Psoas muscle (tissue), 8 donors: ENCODE measurements around the gene WFDC12. TPM values are rescaled to one million over a fixed set of nuclear protein-coding genes. Genes with fewer than 3 reads are reported as not detected.
"Not testable (repeated sequence)": the region's sequence is repeated elsewhere in the genome, so short reads cannot be mapped to it uniquely, and the experiment has no call there.

Source experiments
- ATAC-seq, 4 donors: fragments of 200-7000 bp; cut with Tn5 transposase; one replicate each; pipeline ENCODE4 v1.9.1; 2020; ENCODE audit warnings: moderate library complexity in 3 of 4, mild to moderate bottlenecking in 2 of 4
- DNase-seq, 2 donors: peaks; one replicate each; pipeline ENCODE4 v3.0.0-alpha.2; 2020
- H3K27ac ChIP-seq: fragments of 200-600 bp; one replicate; pipeline ENCODE4 v1.8.0; 2022
- H3K27me3 ChIP-seq, 3 donors: fragments of 200-600 bp in 1 of 3; one replicate each; pipeline versions ENCODE4 v1.6.1 to v1.8.0; 2013 to 2022; ENCODE audit warnings: low read length in 2 of 3, mild to moderate bottlenecking in 2 of 3, moderate library complexity in 1 of 3; ENCODE audit not compliant: insufficient read depth in 3 of 3
- H3K36me3 ChIP-seq, 2 donors: fragments of 200-600 bp in 1 of 2; one replicate each; pipeline versions ENCODE4 v1.6.1 to v1.8.0; 2013 to 2022; ENCODE audit warnings: low read depth in 1 of 2, mild to moderate bottlenecking in 1 of 2, moderate library complexity in 1 of 2; ENCODE audit not compliant: insufficient read depth in 1 of 2
- H3K4me1 ChIP-seq: fragments of 200-600 bp; one replicate; pipeline ENCODE4 v1.8.0; 2022
- H3K4me3 ChIP-seq: fragments of 200-600 bp; one replicate; pipeline ENCODE4 v1.8.0; 2022; ENCODE audit warnings: mild to moderate bottlenecking
- H3K9me3 ChIP-seq: fragments of 200-600 bp; one replicate; pipeline ENCODE4 v1.8.0; 2022
- WGBS, 3 donors: extraction: QIAGEN DNeasy Blood & Tissue Kit; methylation state at CpG; one replicate each; pipeline versions ENCODE4 v1.1.6 to v1.1.7; 2013; 5-methylcytosine and 5-hydroxymethylcytosine counted together
- intact Hi-C, 2 donors: fragments of 100-400 bp; cut with DNase I; formaldehyde crosslinking; loops; one replicate each; pipeline versions ENCODE4 v1.11.0 to v1.14.2; 2022
- polyA plus RNA-seq, 3 donors: library from polyadenylated mRNA; stranded (reverse); fragments of 200-250 nt; gene quantifications; one replicate each; pipeline ENCODE4 v1.2.3, GENCODE V29; 2013
- total RNA-seq, 4 donors: library from RNA; stranded (reverse); fragmentation: NEBNext Ultra II Directional in 2 of 4; extraction: Animal tissue kit (Norgen Biotek cat#: 25700) in 2 of 4; gene quantifications; one replicate each; pipeline versions ENCODE4 v1.2.1 to v1.2.4, GENCODE V29; 2021 to 2023
- TF ChIP-seq, protein P1 (sequence below): fragments of 200-600 bp; IDR thresholded peaks from one replicate; pipeline ENCODE4 v1.8.0; 2022; ENCODE audit warnings: antibody characterized with exemption
- donor health status: healthy with polysubstance abuse.
- donor health status: DM: no; HTN: no; CAD: no; lungs with moderate emphysema.
- donor health status: Bipolar disorder and iron deficiency.
- donor health status: healthy.
- donor health status: DM: yes; HTN: yes; CAD: no.
- donor health status: DM: no; HTN: no; CAD: no.
- donor health status: DM: no; HTN: no; CAD: no.
- donor health status: DM: yes; HTN: yes; CAD: no.

Gene WFDC12
- total and polyA plus RNA-seq, 7 donors: not detected

DNA sequence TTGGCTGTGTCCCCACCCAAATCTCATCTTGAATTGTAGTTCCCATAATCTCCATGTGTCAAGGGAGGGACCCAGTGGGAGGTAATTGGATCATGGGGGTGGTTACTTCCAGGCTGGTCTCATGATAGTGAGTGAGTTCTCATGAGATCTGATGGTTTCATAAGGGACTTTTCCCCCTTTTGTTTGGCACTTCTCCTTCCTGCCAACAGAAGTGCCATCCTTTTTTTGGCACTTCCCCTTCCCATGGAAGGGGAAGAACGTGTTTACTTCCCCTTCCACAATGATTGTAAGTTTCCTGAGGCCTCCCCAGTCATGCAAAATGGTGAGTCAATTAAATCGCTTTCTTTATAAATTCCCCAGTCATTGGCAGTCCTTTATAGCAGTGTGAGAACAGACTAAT is 32.4 kb upstream of the WFDC12 start:
- H3K4me1 ChIP-seq: no peaks in the 10 kb centered on the region
- DNase-seq: no peak
- H3K9me3 ChIP-seq: peaks cover 7% of the 10 kb centered on the region
- 51 to 53% (median 52%) methylated on average over 2 of the region's 2 CpGs for WGBS, 3 donors
- ATAC-seq: no peak
- intact Hi-C loops: no loop called here
- no peaks in the 10 kb centered on the region for H3K27me3 ChIP-seq
- H3K4me3 ChIP-seq: no peak overlapping the region
- H3K36me3 ChIP-seq: no peaks in the 10 kb centered on the region
- TF ChIP-seq, protein P1, sequence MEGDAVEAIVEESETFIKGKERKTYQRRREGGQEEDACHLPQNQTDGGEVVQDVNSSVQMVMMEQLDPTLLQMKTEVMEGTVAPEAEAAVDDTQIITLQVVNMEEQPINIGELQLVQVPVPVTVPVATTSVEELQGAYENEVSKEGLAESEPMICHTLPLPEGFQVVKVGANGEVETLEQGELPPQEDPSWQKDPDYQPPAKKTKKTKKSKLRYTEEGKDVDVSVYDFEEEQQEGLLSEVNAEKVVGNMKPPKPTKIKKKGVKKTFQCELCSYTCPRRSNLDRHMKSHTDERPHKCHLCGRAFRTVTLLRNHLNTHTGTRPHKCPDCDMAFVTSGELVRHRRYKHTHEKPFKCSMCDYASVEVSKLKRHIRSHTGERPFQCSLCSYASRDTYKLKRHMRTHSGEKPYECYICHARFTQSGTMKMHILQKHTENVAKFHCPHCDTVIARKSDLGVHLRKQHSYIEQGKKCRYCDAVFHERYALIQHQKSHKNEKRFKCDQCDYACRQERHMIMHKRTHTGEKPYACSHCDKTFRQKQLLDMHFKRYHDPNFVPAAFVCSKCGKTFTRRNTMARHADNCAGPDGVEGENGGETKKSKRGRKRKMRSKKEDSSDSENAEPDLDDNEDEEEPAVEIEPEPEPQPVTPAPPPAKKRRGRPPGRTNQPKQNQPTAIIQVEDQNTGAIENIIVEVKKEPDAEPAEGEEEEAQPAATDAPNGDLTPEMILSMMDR: no peak
- no peak overlapping the region for H3K27ac ChIP-seq

DNA sequence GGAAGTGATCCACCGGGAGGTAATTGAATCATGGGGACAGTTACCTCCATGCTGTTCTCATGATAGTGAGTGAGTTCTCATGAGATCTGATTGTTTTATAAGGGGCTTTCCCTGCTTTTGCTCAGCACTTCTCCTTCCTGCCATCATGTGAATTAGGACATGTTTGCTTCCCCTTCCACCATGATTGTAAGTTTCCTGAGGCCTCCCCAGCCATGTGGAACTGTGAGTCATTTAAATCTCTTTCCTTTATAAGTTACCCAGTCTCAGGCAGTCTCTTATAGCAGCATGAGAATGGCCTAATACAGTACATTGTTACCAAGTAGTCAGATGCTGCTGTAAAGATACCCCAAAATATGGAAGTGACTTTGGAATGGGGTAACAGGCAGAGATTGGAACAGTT is 30.5 kb upstream of the WFDC12 start:
- 82 to 83% (median 83%) methylated on average over 1 of the region's 1 CpG for WGBS, 3 donors
- H3K4me3 ChIP-seq, H3K9me3 ChIP-seq, H3K27me3 ChIP-seq, H3K36me3 ChIP-seq, H3K27ac ChIP-seq, ATAC-seq, H3K4me1 ChIP-seq, intact Hi-C loops, DNase-seq: not testable (repeated sequence)

DNA sequence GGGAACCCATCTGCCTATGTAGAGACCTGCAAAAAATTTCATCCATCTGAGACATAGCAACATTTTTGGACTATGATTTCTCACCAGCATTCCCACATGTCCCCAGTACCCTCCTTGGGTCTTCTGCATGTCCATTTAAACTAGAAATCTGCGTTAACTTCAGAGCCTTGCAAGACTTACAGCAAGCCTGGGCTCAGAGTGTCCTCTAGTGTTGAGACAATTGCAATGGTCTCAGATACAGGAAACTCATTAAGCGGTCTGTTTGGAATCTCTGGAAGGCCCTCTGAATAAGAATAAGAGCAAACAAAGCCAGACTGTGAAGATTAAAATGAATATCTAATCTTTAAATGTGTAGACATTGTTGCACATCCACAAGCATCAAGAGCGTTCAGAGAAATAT is 29.9 kb upstream of the WFDC12 start:
- H3K27ac ChIP-seq: no peak overlapping the region
- H3K9me3 ChIP-seq: peaks cover 3% of the 10 kb centered on the region
- WGBS, 3 donors: 48 to 63% (median 55%) methylated on average over 3 of the region's 3 CpGs
- DNase-seq (no peak), ATAC-seq (no peak)
- intact Hi-C loops: no loop called here
- no peaks in the 10 kb centered on the region for H3K27me3 ChIP-seq
- H3K36me3 ChIP-seq: no peaks in the 10 kb centered on the region
- TF ChIP-seq, protein P1: no peak
- H3K4me3 ChIP-seq: no peak overlapping the region
- no peaks in the 10 kb centered on the region for H3K4me1 ChIP-seq

DNA sequence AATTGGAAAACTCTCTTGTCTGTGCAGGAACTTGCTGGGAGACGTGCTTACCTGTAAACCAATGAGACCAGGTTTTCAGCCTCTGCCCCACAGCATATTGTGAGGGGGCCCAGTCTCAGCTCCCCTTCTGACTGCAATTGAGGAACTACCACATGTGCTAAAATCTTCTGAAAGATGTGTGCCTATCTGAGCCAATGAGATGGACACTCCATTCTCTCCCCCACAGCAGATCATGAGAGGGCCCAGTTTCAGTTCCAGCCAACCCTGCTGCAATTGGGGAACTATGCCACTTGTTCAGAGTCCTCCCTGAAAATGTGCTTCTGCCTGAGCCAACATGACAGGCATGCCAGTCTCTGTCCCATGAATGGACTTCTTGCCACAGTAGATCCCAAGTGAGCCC is 29.5 kb upstream of the WFDC12 start:
- ATAC-seq: no peak
- 47 to 53% (median 52%) methylated on average over 1 of the region's 1 CpG for WGBS, 3 donors
- no peaks in the 10 kb centered on the region for H3K36me3 ChIP-seq
- no peaks in the 10 kb centered on the region for H3K27me3 ChIP-seq
- no peak overlapping the region for H3K4me3 ChIP-seq
- no peaks in the 10 kb centered on the region for H3K4me1 ChIP-seq
- no peaks in the 10 kb centered on the region for H3K9me3 ChIP-seq
- intact Hi-C loops: no loop called here
- H3K27ac ChIP-seq: no peak overlapping the region
- TF ChIP-seq, protein P1: no peak
- no peak for DNase-seq

DNA sequence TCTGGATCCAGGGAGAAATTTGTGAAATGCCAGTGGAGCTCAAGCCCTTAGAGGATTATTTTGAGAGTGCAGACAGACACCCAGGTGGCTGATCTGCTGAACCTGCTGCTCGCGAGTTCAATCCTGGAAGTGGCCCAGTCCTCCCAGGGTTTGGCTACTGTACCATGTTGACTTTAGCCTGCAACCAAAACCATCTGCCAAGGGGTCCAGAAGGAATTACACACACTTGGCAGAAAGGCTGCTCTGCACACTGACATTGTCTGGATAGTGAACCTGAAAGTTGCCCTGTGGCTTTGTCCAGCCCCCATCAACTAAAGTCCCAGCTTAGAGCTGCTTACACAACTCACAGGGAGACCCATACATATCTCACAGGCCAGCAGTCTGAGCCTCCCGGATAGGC is 28.9 kb upstream of the WFDC12 start:
- Histone ChIP-seq H3K27me3 (no peaks in the 10 kb centered on the region), H3K9me3 (no peaks in the 10 kb centered on the region), H3K27ac (no peak overlapping the region), H3K4me3 (no peak overlapping the region), H3K4me1 (no peaks in the 10 kb centered on the region), H3K36me3 (no peaks in the 10 kb centered on the region)
- ATAC-seq (no peak), DNase-seq (no peak)
- intact Hi-C loops: no loop called here
- WGBS, 3 donors: 53 to 67% (median 63%) methylated on average over 3 of the region's 3 CpGs
- TF ChIP-seq, protein P1: no peak
